ENCODE data around the gene MYH10.

Gene MYH10

GRCh38 chr17:8506145-8506544 is 124.4 kb downstream of the MYH10 start:
- no peak for TF ChIP-seq CTCF (IDR thresholded peaks at IDR 0.05; ENCODE audit: insufficient read depth, low read length, missing control alignments)
- CTCF ChIA-PET = interaction anchor here (0.9 kb wide), 1 partner anchor 43 kb away, joined by 3 read pairs; no protein-coding TSS in a partner anchor
- POLR2A ChIA-PET = no interaction called here
- no peak overlapping the region for H3K4me3 ChIP-seq (ENCODE audit: low read depth, low read length)
- no peak for DNase-seq (ENCODE audit: low read depth, low spot score)

- no peak overlapping the region for H3K4me3 ChIP-seq (ENCODE audit: low read depth, low read length)
- DNase-seq (ENCODE audit: low read depth, low spot score) = no peak
- no peak for TF ChIP-seq CTCF (IDR thresholded peaks at IDR 0.05; ENCODE audit: insufficient read depth, low read length, missing control alignments)
- ChIA-PET POLR2A (no interaction called here), CTCF (no interaction called here)
Measured at GRCh38 chr17:8504460-8505207, 125.9 kb downstream of the MYH10 start.

GRCh38 chr17:8503807-8504206 is 126.7 kb downstream of the MYH10 start:
- TF ChIP-seq CTCF (IDR thresholded peaks at IDR 0.05; ENCODE audit: insufficient read depth, low read length, missing control alignments) = no peak
- POLR2A ChIA-PET = no interaction called here
- no peak overlapping the region for H3K4me3 ChIP-seq (ENCODE audit: low read depth, low read length)
- CTCF ChIA-PET = no interaction called here
- no peak for DNase-seq (ENCODE audit: low read depth, low spot score)

GRCh38 chr17:8503368-8503767 is 127.2 kb downstream of the MYH10 start:
- CTCF ChIA-PET = no interaction called here
- TF ChIP-seq CTCF (IDR thresholded peaks at IDR 0.05; ENCODE audit: insufficient read depth, low read length, missing control alignments) = no peak
- POLR2A ChIA-PET = no interaction called here
- no peak for DNase-seq (ENCODE audit: low read depth, low spot score)
- H3K4me3 ChIP-seq (ENCODE audit: low read depth, low read length) = no peak overlapping the region

GRCh38 chr17:8502126-8502525 is 128.4 kb downstream of the MYH10 start:
- CTCF ChIA-PET = interaction anchor here (0.8 kb wide), 1 partner anchor 244 kb away, joined by 3 read pairs; no protein-coding TSS in a partner anchor
- TF ChIP-seq CTCF (IDR thresholded peaks at IDR 0.05; ENCODE audit: insufficient read depth, low read length, missing control alignments) = no peak
- no peak for DNase-seq (ENCODE audit: low read depth, low spot score)
- POLR2A ChIA-PET = no interaction called here
- H3K4me3 ChIP-seq (ENCODE audit: low read depth, low read length) = no peak overlapping the region

GRCh38 chr17:8500609-8501008 is 129.9 kb downstream of the MYH10 start:
- ChIA-PET POLR2A (no interaction called here), CTCF (interaction anchor here (1.1 kb wide), 1 partner anchor 281 kb away, joined by 3 read pairs; no protein-coding TSS in a partner anchor)
- no peak for DNase-seq (ENCODE audit: low read depth, low spot score)
- H3K4me3 ChIP-seq (ENCODE audit: low read depth, low read length) = no peak overlapping the region
- no peak for TF ChIP-seq CTCF (IDR thresholded peaks at IDR 0.05; ENCODE audit: insufficient read depth, low read length, missing control alignments)
